Osteoblast (primary cell): ENCODE measurements around the gene RNF41. TPM values are rescaled to one million over a fixed set of nuclear protein-coding genes. Genes with fewer than 3 reads are reported as not detected.

Source experiments
- DNase-seq: peaks from one replicate; pipeline ENCODE4 v3.0.0; 2011; ENCODE audit warnings: low spot score, mixed read lengths; ENCODE audit not compliant: insufficient read length; ENCODE audit errors: missing footprints
- H2AFZ ChIP-seq: 2 replicates; pipeline ENCODE4 v1.6.0; 2011; ENCODE audit warnings: mild to moderate bottlenecking, low read length
- H3K27ac ChIP-seq: 2 replicates; pipeline ENCODE4 v1.5.1; 2011; ENCODE audit warnings: mild to moderate bottlenecking, low read depth, low read length, moderate library complexity
- H3K27me3 ChIP-seq: 2 replicates; pipeline ENCODE4 v1.6.0; 2012; ENCODE audit warnings: mild to moderate bottlenecking, control low read depth, inconsistent platforms, low read length, moderate library complexity; ENCODE audit not compliant: insufficient read depth
- H3K36me3 ChIP-seq: 2 replicates; pipeline ENCODE4 v1.5.1; 2011; ENCODE audit warnings: mild to moderate bottlenecking, low read length, control low read depth, moderate library complexity; ENCODE audit not compliant: insufficient read depth
- H3K4me1 ChIP-seq: 2 replicates; pipeline ENCODE4 v1.5.1; 2011; ENCODE audit warnings: mild to moderate bottlenecking, low read length, control low read depth, moderate library complexity; ENCODE audit not compliant: insufficient read depth
- H3K4me2 ChIP-seq: 2 replicates; pipeline ENCODE4 v1.6.0; 2011; ENCODE audit warnings: mild to moderate bottlenecking, low read length; ENCODE audit not compliant: insufficient read depth
- H3K4me3 ChIP-seq: fragments of 200-600 bp; sonication (generic); 3 replicates; pipeline ENCODE4 v1.5.1; 2012; ENCODE audit warnings: mild to moderate bottlenecking, low read length, inconsistent platforms; ENCODE audit not compliant: insufficient read depth
- H3K79me2 ChIP-seq: 2 replicates; pipeline ENCODE4 v1.6.0; 2012; ENCODE audit warnings: mild to moderate bottlenecking, low read length, control low read depth, inconsistent platforms; ENCODE audit not compliant: insufficient read depth
- H3K9me3 ChIP-seq: 2 replicates; pipeline ENCODE4 v1.5.1; 2011; ENCODE audit warnings: low read depth, low read length, control low read depth
- H4K20me1 ChIP-seq: 2 replicates; pipeline ENCODE4 v1.6.0; 2012; ENCODE audit warnings: mild to moderate bottlenecking, low read length, control low read depth; ENCODE audit not compliant: insufficient read depth
- CTCF ChIP-seq: IDR thresholded peaks from 2 replicates; pipeline ENCODE4 v1.5.1; 2011; ENCODE audit warnings: mild to moderate bottlenecking, low read depth, low read length, moderate library complexity; ENCODE audit errors: extremely low read depth
- total RNA-seq: library from RNA; depleted of rRNA; stranded (reverse); fragments of >200 nt; gene quantifications from 2 replicates; pipeline ENCODE4 v1.2.3, GENCODE V29; 2012

Gene RNF41
- total RNA-seq, 1 donor, result 159 TPM

GRCh38 chr12:56160894-56161689 lies 60.6 kb downstream of the RNF41 start:
- H2AFZ ChIP-seq, result no peak overlapping the region
- peak overlapping the region; percentile 99 for H3K4me2 ChIP-seq
- H3K36me3 ChIP-seq, result peaks cover 67% of the 10 kb centered on the region
- DNase-seq, result no peak
- peak overlapping the region; percentile 92 for H3K4me3 ChIP-seq
- H3K9me3 ChIP-seq, result no peaks in the 10 kb centered on the region
- peaks cover 40% of the 10 kb centered on the region for H3K79me2 ChIP-seq
- H3K4me1 ChIP-seq, result peaks cover 25% of the 10 kb centered on the region
- peak overlapping the region; percentile 87 for H3K27ac ChIP-seq
- H4K20me1 ChIP-seq, result peaks cover 44% of the 10 kb centered on the region
- H3K27me3 ChIP-seq, result no peaks in the 10 kb centered on the region
- TF ChIP-seq CTCF, result no peak

- Histone ChIP-seq H3K79me2 (peaks cover 40% of the 10 kb centered on the region), H3K36me3 (peaks cover 66% of the 10 kb centered on the region), H3K27ac (peak overlapping the region; percentile 87), H2AFZ (no peak overlapping the region), H4K20me1 (peaks cover 44% of the 10 kb centered on the region), H3K4me1 (peaks cover 25% of the 10 kb centered on the region), H3K9me3 (no peaks in the 10 kb centered on the region), H3K4me3 (peak overlapping the region; percentile 92), H3K27me3 (no peaks in the 10 kb centered on the region), H3K4me2 (peak overlapping the region; percentile 99)
- no peak for TF ChIP-seq CTCF
- no peak for DNase-seq
These were observed 61.4 kb downstream of the RNF41 start for GRCh38 chr12:56160193-56160763.

DNA sequence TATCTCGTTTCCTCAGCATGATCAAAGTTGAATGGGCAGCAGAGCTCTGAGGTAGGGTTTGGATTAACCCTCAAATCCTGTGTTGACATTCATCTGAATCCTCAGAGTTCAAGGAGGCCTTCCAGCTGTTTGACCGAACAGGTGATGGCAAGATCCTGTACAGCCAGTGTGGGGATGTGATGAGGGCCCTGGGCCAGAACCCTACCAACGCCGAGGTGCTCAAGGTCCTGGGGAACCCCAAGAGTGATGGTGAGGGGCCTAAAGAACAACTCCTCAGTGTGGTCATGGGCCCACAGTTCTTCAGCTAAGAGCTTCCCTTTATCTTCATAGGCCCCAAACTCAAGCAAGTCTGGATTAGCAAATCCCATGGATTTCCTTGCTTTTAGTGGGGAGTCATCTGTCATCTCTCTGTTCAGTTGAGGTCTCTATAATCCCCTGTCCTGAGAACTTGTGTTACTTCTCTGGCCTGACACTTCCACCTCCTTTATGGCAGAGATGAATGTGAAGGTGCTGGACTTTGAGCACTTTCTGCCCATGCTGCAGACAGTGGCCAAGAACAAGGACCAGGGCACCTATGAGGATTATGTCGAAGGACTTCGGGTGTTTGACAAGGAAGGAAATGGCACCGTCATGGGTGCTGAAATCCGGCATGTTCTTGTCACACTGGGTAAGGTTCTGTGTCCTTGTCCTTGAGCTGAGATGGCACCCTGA lies 62.1 kb downstream of the RNF41 start:
- H3K27ac ChIP-seq, result peak overlapping the region; percentile 87
- DNase-seq, result no peak
- H3K27me3 ChIP-seq, result no peaks in the 10 kb centered on the region
- peak overlapping the region; percentile 99 for H3K4me2 ChIP-seq
- peaks cover 44% of the 10 kb centered on the region for H4K20me1 ChIP-seq
- no peak overlapping the region for H2AFZ ChIP-seq
- peak overlapping the region; percentile 92 for H3K4me3 ChIP-seq
- no peaks in the 10 kb centered on the region for H3K9me3 ChIP-seq
- TF ChIP-seq CTCF, result no peak
- peaks cover 66% of the 10 kb centered on the region for H3K36me3 ChIP-seq
- peaks cover 25% of the 10 kb centered on the region for H3K4me1 ChIP-seq
- H3K79me2 ChIP-seq, result peaks cover 40% of the 10 kb centered on the region

DNA sequence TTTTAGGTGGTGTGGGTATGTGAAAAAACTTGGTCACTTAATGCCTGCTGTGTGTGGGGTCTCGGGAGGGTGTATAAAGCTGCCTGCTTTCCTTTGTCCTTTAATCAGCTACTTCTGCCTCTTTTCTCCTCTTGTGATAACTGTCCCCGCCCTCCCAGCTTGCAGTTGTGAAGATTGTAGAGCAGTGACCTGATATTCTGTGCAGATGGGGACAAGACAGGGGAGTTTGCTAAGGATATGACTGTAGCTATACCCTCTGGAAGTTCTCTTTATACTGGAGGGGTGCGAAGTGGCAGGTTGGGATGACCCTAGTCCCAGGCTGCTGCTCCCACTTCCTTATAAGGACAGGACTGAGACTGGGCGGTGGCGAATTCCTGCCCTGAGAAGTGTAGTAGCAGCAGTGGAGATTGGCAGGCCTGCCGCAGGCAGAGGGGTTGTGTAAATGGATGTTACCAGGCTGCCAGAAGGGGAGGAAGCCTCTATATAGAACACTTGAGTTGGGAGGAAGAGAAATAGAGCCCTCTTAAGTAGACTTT lies 62.7 kb downstream of the RNF41 start:
- peaks cover 44% of the 10 kb centered on the region for H4K20me1 ChIP-seq

More for the DNA sequence above, 62.7 kb downstream of the RNF41 start:
- Histone ChIP-seq H3K36me3 (peaks cover 60% of the 10 kb centered on the region), H3K9me3 (no peaks in the 10 kb centered on the region), H3K4me3 (peak overlapping the region; percentile 92), H3K4me1 (peaks cover 25% of the 10 kb centered on the region), H3K4me2 (peak overlapping the region; percentile 99), H3K27ac (peak overlapping the region; percentile 87), H3K27me3 (no peaks in the 10 kb centered on the region), H2AFZ (no peak overlapping the region), H3K79me2 (peaks cover 40% of the 10 kb centered on the region)
- TF ChIP-seq CTCF, result no peak
- peak; percentile 93 for DNase-seq
